ENCODE measurements around the gene ATP1A4.

GRCh38 chr1:160158534-160158933, 7.1 kb downstream of the ATP1A4 start:
- TF ChIP-seq CTCF (IDR thresholded peaks at IDR 0.05; ENCODE audit: low read depth, low read length, missing input control) (no peak), FOXA1 (IDR thresholded peaks at IDR 0.05) (no peak), JUND (IDR thresholded peaks at IDR 0.05) (no peak), MAX (IDR thresholded peaks at IDR 0.05) (no peak), GABPA (IDR thresholded peaks at IDR 0.05 in 1 of 2, conservative IDR thresholded peaks at IDR 0.05 in 1 of 2) (no peak)
